Ovary (tissue), 3 donors: ENCODE results near the gene ADCK1.

Source experiments
- EP300 ChIP-seq: sonication (generic); formaldehyde crosslinking; IDR thresholded peaks from one replicate; pipeline ENCODE4 v1.6.1; 2017; ENCODE audit warnings: antibody characterized with exemption
- POLR2A ChIP-seq: fragments of 450-650 bp; IDR thresholded peaks from one replicate; pipeline ENCODE4 v1.6.1; 2017; ENCODE audit warnings: antibody characterized with exemption, mild to moderate bottlenecking, moderate library complexity
- TF ChIP-seq, protein P1 (sequence below), 3 donors: fragments of 450-650 bp in 2 of 3; fragments of 200-600 bp in 1 of 3; IDR thresholded peaks; one replicate each; pipeline versions ENCODE4 v1.5.1 to v1.8.0; 2016 to 2022; ENCODE audit warnings: antibody characterized with exemption in 3 of 3, mild to moderate bottlenecking in 1 of 3
- donor health status: DM: no; HTN: no; CAD: no.

DNA sequence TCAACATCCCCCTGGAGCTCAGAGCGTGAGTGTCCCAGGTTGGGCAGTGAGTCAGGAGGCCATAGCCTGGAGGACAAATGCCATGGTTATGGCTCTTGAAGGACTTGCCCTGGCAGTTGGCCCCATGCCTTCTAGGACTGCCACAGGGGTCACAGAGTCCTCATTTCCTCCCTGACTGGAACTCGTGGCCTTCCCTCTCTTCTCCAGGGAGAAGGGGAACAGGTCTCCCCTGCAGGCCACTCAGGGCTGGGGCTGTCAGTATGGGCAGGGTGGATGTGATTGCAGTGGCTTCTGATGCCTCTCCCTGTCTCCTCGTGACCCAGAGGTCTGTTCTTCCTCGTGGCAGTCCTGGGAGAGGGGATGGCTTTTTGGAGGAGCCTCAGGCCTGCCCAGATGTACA is 70.7 kb downstream of the ADCK1 start:
- TF ChIP-seq EP300 (no peak), POLR2A (no peak)
- TF ChIP-seq, protein P1, sequence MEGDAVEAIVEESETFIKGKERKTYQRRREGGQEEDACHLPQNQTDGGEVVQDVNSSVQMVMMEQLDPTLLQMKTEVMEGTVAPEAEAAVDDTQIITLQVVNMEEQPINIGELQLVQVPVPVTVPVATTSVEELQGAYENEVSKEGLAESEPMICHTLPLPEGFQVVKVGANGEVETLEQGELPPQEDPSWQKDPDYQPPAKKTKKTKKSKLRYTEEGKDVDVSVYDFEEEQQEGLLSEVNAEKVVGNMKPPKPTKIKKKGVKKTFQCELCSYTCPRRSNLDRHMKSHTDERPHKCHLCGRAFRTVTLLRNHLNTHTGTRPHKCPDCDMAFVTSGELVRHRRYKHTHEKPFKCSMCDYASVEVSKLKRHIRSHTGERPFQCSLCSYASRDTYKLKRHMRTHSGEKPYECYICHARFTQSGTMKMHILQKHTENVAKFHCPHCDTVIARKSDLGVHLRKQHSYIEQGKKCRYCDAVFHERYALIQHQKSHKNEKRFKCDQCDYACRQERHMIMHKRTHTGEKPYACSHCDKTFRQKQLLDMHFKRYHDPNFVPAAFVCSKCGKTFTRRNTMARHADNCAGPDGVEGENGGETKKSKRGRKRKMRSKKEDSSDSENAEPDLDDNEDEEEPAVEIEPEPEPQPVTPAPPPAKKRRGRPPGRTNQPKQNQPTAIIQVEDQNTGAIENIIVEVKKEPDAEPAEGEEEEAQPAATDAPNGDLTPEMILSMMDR (IDR thresholded peaks at IDR 0.05), result no peak
